Measurements from ENCODE around the gene OVAAL.

- TF ChIP-seq SIN3A (IDR thresholded peaks at IDR 0.05; ENCODE audit: borderline replicate concordance, insufficient read depth, low read length) (no peak), REST (IDR thresholded peaks at IDR 0.05; ENCODE audit: insufficient read depth in 1 of 2, low read depth in 2 of 2, low read length in 2 of 2) (no peak), POLR2AphosphoS5 (IDR thresholded peaks at IDR 0.05; ENCODE audit: low read depth, low read length) (no peak), TAF1 (IDR thresholded peaks at IDR 0.05; ENCODE audit: borderline replicate concordance, insufficient read depth, low read length) (no peak)
Observed at GRCh38 chr1:180588121-180588520, 29.4 kb downstream of the OVAAL start.
